Non-pigmented ciliary epithelial cell (primary cell): Measurements from ENCODE around the gene SH3GLB2.
"Not testable (repeated sequence)": the region's sequence is repeated elsewhere in the genome, so short reads cannot be mapped to it uniquely, and the experiment has no call there.

Experiments used
- DNase-seq: peaks from one replicate; pipeline ENCODE4 v3.0.0-alpha.2; 2010; ENCODE audit warnings: low read depth

The SH3GLB2 gene

GRCh38 chr9:129053020-129053419, 24.9 kb upstream of the SH3GLB2 start:
- no peak for DNase-seq

GRCh38 chr9:129052592-129052991, 24.5 kb upstream of the SH3GLB2 start:
- no peak for DNase-seq

GRCh38 chr9:129042016-129042415, 13.9 kb upstream of the SH3GLB2 start:
- no peak for DNase-seq

GRCh38 chr9:129040113-129040643, 12.0 kb upstream of the SH3GLB2 start:
- no peak for DNase-seq

- DNase-seq = no peak
Measured at GRCh38 chr9:129038109-129038852, 10.2 kb upstream of the SH3GLB2 start.

GRCh38 chr9:129037767-129038098, 9.6 kb upstream of the SH3GLB2 start:
- no peak for DNase-seq

- DNase-seq = no peak
Measured at GRCh38 chr9:129036923-129037766, 9.0 kb upstream of the SH3GLB2 start.

- peak; percentile 94 for DNase-seq
Measured at GRCh38 chr9:129036241-129036922, 8.3 kb upstream of the SH3GLB2 start, which contains the start of gene MIGA2. MIGA2 (plus strand) TSS chr9:129036626; CDS start chr9:129040595, 3,969 bp downstream.

GRCh38 chr9:129035838-129036237, 7.7 kb upstream of the SH3GLB2 start:
- not testable (repeated sequence) for DNase-seq

- no peak for DNase-seq
Measured at GRCh38 chr9:129033216-129033615, 5.1 kb upstream of the SH3GLB2 start.

- DNase-seq = no peak
Measured at GRCh38 chr9:129032541-129033159, 4.5 kb upstream of the SH3GLB2 start.

- DNase-seq = no peak
Measured at GRCh38 chr9:129031514-129031913, 3.4 kb upstream of the SH3GLB2 start.

GRCh38 chr9:129030191-129030590, 2.1 kb upstream of the SH3GLB2 start:
- DNase-seq = no peak

GRCh38 chr9:129027685-129028191, 393 bp downstream of the SH3GLB2 start:
- DNase-seq = no peak

- no peak for DNase-seq
Measured at GRCh38 chr9:129027224-129027684, 877 bp downstream of the SH3GLB2 start.

- no peak for DNase-seq
Measured at GRCh38 chr9:129026442-129027223, 1.5 kb downstream of the SH3GLB2 start.

GRCh38 chr9:129023908-129024233, 4.3 kb downstream of the SH3GLB2 start:
- no peak for DNase-seq

- no peak for DNase-seq
Measured at GRCh38 chr9:129023036-129023907, 4.9 kb downstream of the SH3GLB2 start.

GRCh38 chr9:129022037-129022436, 6.1 kb downstream of the SH3GLB2 start:
- no peak for DNase-seq

GRCh38 chr9:129021091-129021490, 7.0 kb downstream of the SH3GLB2 start:
- DNase-seq = no peak
